ENCODE data around the gene CNPY3.
"Not testable (repeated sequence)": the region's sequence is repeated elsewhere in the genome, so short reads cannot be mapped to it uniquely, and the experiment has no call there.

DNA sequence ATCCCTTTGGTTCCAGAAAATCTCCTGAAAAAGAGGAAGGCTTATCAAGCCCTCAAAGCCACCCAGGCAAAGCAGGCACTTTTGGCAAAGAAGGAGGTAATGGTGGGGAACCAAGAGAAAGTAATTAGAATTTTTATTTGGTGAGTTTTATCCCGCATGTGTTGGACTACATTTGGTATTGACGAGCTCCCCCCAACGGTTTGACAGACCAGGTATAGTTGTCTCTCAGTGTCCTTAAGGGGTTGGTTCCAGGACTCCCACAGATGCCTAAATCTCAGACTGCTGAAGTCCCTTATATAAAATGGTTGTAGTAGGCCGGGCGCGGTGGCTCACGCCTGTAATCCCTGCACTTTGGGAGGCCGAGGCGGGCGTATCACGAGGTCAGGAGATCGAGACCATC, 48.4 kb upstream of the CNPY3 start:
- TF ChIP-seq, protein P1, sequence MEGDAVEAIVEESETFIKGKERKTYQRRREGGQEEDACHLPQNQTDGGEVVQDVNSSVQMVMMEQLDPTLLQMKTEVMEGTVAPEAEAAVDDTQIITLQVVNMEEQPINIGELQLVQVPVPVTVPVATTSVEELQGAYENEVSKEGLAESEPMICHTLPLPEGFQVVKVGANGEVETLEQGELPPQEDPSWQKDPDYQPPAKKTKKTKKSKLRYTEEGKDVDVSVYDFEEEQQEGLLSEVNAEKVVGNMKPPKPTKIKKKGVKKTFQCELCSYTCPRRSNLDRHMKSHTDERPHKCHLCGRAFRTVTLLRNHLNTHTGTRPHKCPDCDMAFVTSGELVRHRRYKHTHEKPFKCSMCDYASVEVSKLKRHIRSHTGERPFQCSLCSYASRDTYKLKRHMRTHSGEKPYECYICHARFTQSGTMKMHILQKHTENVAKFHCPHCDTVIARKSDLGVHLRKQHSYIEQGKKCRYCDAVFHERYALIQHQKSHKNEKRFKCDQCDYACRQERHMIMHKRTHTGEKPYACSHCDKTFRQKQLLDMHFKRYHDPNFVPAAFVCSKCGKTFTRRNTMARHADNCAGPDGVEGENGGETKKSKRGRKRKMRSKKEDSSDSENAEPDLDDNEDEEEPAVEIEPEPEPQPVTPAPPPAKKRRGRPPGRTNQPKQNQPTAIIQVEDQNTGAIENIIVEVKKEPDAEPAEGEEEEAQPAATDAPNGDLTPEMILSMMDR (IDR thresholded peaks at IDR 0.05): not testable (repeated sequence)
- not testable (repeated sequence) for TF ChIP-seq POLR2A (IDR thresholded peaks at IDR 0.05)

Data from adrenal gland (tissue), 5 donors.